HEK293T (cell line): ENCODE results near the gene C19orf25.
"Not testable (repeated sequence)": the region's sequence is repeated elsewhere in the genome, so short reads cannot be mapped to it uniquely, and the experiment has no call there.

Experiments used
- CTCF ChIA-PET: fragments of 350-600 bp; formaldehyde crosslinking; extraction: SDS; loops from one replicate; lab custom pipeline; 2021; ENCODE audit warnings: antibody characterized with exemption, inconsistent platforms; lab: Yijun Ruan, JAX
- POLR2A ChIA-PET: fragments of 350-600 bp; formaldehyde crosslinking; extraction: SDS; loops from one replicate; lab custom pipeline; 2020; ENCODE audit warnings: antibody characterized with exemption, inconsistent platforms; lab: Yijun Ruan, JAX
- DNase-seq: peaks from one replicate; pipeline ENCODE4 v3.0.0; 2012; ENCODE audit warnings: mixed read lengths; ENCODE audit errors: extremely low spot score
- ARNT ChIP-seq: fragments of 450-650 bp; IDR thresholded peaks from 2 replicates; pipeline ENCODE4 v1.6.1; 2017; ENCODE audit warnings: mild to moderate bottlenecking
- BHLHE40 ChIP-seq: fragments of 450-650 bp; IDR thresholded peaks from 2 replicates; pipeline ENCODE4 v1.6.1; 2016; ENCODE audit warnings: mild to moderate bottlenecking, moderate library complexity, borderline replicate concordance
- CTBP1 ChIP-seq: fragments of 450-650 bp; IDR thresholded peaks from 2 replicates; pipeline ENCODE4 v1.6.1; 2016; ENCODE audit warnings: borderline replicate concordance
- ELF4 ChIP-seq: fragments of 450-650 bp; IDR thresholded peaks from 2 replicates; pipeline ENCODE4 v1.6.1; 2017; ENCODE audit warnings: antibody characterized with exemption
- FOXA1 ChIP-seq: fragments of 450-650 bp; IDR thresholded peaks from 2 replicates; pipeline ENCODE4 v1.6.1; 2016; ENCODE audit warnings: mild to moderate bottlenecking
- FOXK2 ChIP-seq: fragments of 450-650 bp; IDR thresholded peaks from 2 replicates; pipeline ENCODE4 v1.6.1; 2016; ENCODE audit warnings: mild to moderate bottlenecking
- FOXM1 ChIP-seq: fragments of 450-650 bp; IDR thresholded peaks from 2 replicates; pipeline ENCODE4 v1.6.1; 2017; ENCODE audit warnings: mild to moderate bottlenecking, borderline replicate concordance
- HDGF ChIP-seq: fragments of 450-650 bp; IDR thresholded peaks from 2 replicates; pipeline ENCODE4 v1.6.1; 2017; ENCODE audit warnings: antibody characterized with exemption, borderline replicate concordance
- L3MBTL2 ChIP-seq: fragments of 450-650 bp; conservative IDR thresholded peaks from 2 replicates; pipeline ENCODE4 v1.6.1; 2016; ENCODE audit warnings: mild to moderate bottlenecking
- LEF1 ChIP-seq: fragments of 450-650 bp; IDR thresholded peaks from 2 replicates; pipeline ENCODE4 v1.6.1; 2017; ENCODE audit warnings: mild to moderate bottlenecking, borderline replicate concordance
- NFRKB ChIP-seq: fragments of 450-650 bp; IDR thresholded peaks from 2 replicates; pipeline ENCODE4 v1.6.1; 2016; ENCODE audit warnings: mild to moderate bottlenecking, moderate library complexity
- PKNOX1 ChIP-seq: fragments of 450-650 bp; IDR thresholded peaks from 2 replicates; pipeline ENCODE4 v1.6.1; 2016
- SP1 ChIP-seq: fragments of 450-650 bp; IDR thresholded peaks from 2 replicates; pipeline ENCODE4 v1.6.1; 2017
- SUZ12 ChIP-seq: fragments of 450-650 bp; IDR thresholded peaks from 2 replicates; pipeline ENCODE4 v1.6.1; 2016; ENCODE audit warnings: mild to moderate bottlenecking
- TARDBP ChIP-seq: fragments of 450-650 bp; IDR thresholded peaks from 2 replicates; pipeline ENCODE4 v1.6.1; 2016
- ZNF384 ChIP-seq: fragments of 450-650 bp; IDR thresholded peaks from 2 replicates; pipeline ENCODE4 v1.6.1; 2016

C19orf25 gene

GRCh38 chr19:1481224-1481892, 2.3 kb upstream of the C19orf25 start:
- TF ChIP-seq HDGF = no peak
- TF ChIP-seq ARNT = no peak
- TF ChIP-seq LEF1 = no peak
- TF ChIP-seq SP1 = no peak
- ChIA-PET POLR2A (interaction anchor here (0.6 to 1.2 kb wide), 2 partner anchors 10 to 33 kb away, joined by 3 read pairs; partner anchors contain the start of gene REEP6), CTCF (no interaction called here)
- DNase-seq = no peak

GRCh38 chr19:1477056-1477455, 2.0 kb downstream of the C19orf25 start:
- POLR2A ChIA-PET, CTCF ChIA-PET, DNase-seq: not testable (repeated sequence)

- ChIA-PET POLR2A (interaction anchor here (1.1 kb wide), 1 partner anchor 13 kb away, joined by 3 read pairs; no protein-coding TSS in a partner anchor), CTCF (interaction anchor here (0.6 kb wide), 1 partner anchor 770 kb away, joined by 3 read pairs; no protein-coding TSS in a partner anchor)
- no peak for TF ChIP-seq SUZ12
- TF ChIP-seq BHLHE40 = no peak
- TF ChIP-seq NFRKB = no peak
- TF ChIP-seq FOXM1 = no peak
- no peak for TF ChIP-seq ELF4
- no peak for TF ChIP-seq ARNT
- no peak for TF ChIP-seq HDGF
- DNase-seq = no peak
Observed at GRCh38 chr19:1475751-1476437, 3.1 kb downstream of the C19orf25 start.

- ChIA-PET CTCF (no interaction called here), POLR2A (interaction anchor here (1.1 kb wide), 1 partner anchor 14 kb away, joined by 3 read pairs; no protein-coding TSS in a partner anchor)
- TF ChIP-seq SP1 (no peak), ZNF384 (no peak), BHLHE40 (no peak), ARNT (no peak), ELF4 (no peak), FOXK2 (no peak), FOXA1 (no peak), NFRKB (no peak), TARDBP (no peak), CTBP1 (no peak), FOXM1 (no peak), SUZ12 (no peak), PKNOX1 (no peak), L3MBTL2 (no peak), LEF1 (no peak)
- DNase-seq = no peak
Observed at GRCh38 chr19:1474765-1475351, 4.2 kb downstream of the C19orf25 start.

GRCh38 chr19:1474011-1474764, 4.8 kb downstream of the C19orf25 start:
- no peak for DNase-seq
- ChIA-PET POLR2A (interaction anchor here (1.1 to 2.6 kb wide), 3 partner anchors 17 to 205 kb away, joined by 4 to 7 read pairs (median 4); partner anchors contain the start of genes CIRBP and REEP6), CTCF (no interaction called here)
- TF ChIP-seq PKNOX1 (no peak), LEF1 (no peak), SUZ12 (no peak), ZNF384 (no peak), ARNT (no peak), HDGF (no peak), NFRKB (no peak), SP1 (no peak), CTBP1 (no peak), ELF4 (no peak), FOXK2 (no peak)

GRCh38 chr19:1473085-1473851, 5.7 kb downstream of the C19orf25 start:
- ChIA-PET POLR2A (interaction anchor here (1.1 to 2.6 kb wide), 3 partner anchors 18 to 204 kb away, joined by 4 to 7 read pairs (median 4); partner anchors contain the start of genes CIRBP and REEP6), CTCF (no interaction called here)
- TF ChIP-seq ARNT = no peak
- DNase-seq = no peak
